MM.1S (cell line): ENCODE results near the gene SPEF1.

Source experiments
- DNase-seq: peaks from one replicate; pipeline ENCODE4 v3.0.0-alpha.2; 2015
- H2AFZ ChIP-seq: fragments of 300-600 bp; sonication (generic); 2 replicates; pipeline ENCODE4 v1.6.0; 2016; ENCODE audit warnings: antibody characterized with exemption, low read length
- H3F3A ChIP-seq: fragments of 300-600 bp; sonication (generic); 2 replicates; pipeline ENCODE4 v1.6.1; 2016; ENCODE audit warnings: mild to moderate bottlenecking, antibody characterized with exemption, low read length, moderate library complexity, mixed read lengths; ENCODE audit not compliant: insufficient read depth
- H3K27ac ChIP-seq: fragments of 300-600 bp; sonication (generic); 2 replicates; pipeline ENCODE4 v1.5.1; 2016; ENCODE audit warnings: mild to moderate bottlenecking, low read length
- H3K27me3 ChIP-seq: fragments of 300-600 bp; sonication (generic); replicated peaks from 2 replicates; pipeline ENCODE4 v1.6.0; 2016; ENCODE audit warnings: low read length; ENCODE audit not compliant: insufficient read depth
- H3K36me3 ChIP-seq: fragments of 300-600 bp; sonication (generic); replicated peaks from 2 replicates; pipeline ENCODE4 v1.6.1; 2016; ENCODE audit warnings: mild to moderate bottlenecking, low read length, mixed read lengths; ENCODE audit not compliant: insufficient read depth
- H3K4me1 ChIP-seq: fragments of 300-600 bp; sonication (generic); 2 replicates; pipeline ENCODE4 v1.6.1; 2016; ENCODE audit warnings: low read length, mixed read lengths
- H3K4me2 ChIP-seq: fragments of 300-600 bp; sonication (generic); 2 replicates; pipeline ENCODE4 v1.6.0; 2016; ENCODE audit warnings: low read depth, low read length
- H3K4me3 ChIP-seq: fragments of 300-600 bp; sonication (generic); 2 replicates; pipeline ENCODE4 v1.5.1; 2016; ENCODE audit warnings: low read length, mixed read lengths
- H3K79me2 ChIP-seq: fragments of 300-600 bp; sonication (generic); 2 replicates; pipeline ENCODE4 v1.6.1; 2016; ENCODE audit warnings: mixed run types, low read length, mixed read lengths
- H3K9ac ChIP-seq: fragments of 300-600 bp; sonication (generic); 2 replicates; pipeline ENCODE4 v1.6.1; 2016; ENCODE audit warnings: low read length, mixed read lengths
- H3K9me2 ChIP-seq: fragments of 300-600 bp; sonication (generic); replicated peaks from 2 replicates; pipeline ENCODE4 v1.6.1; 2016; ENCODE audit warnings: mild to moderate bottlenecking, low read length, mixed read lengths; ENCODE audit not compliant: insufficient read depth
- H3K9me3 ChIP-seq: fragments of 300-600 bp; sonication (generic); replicated peaks from 2 replicates; pipeline ENCODE4 v1.6.1; 2016; ENCODE audit warnings: mild to moderate bottlenecking, low read length, mixed read lengths; ENCODE audit not compliant: insufficient read depth
- H4K20me1 ChIP-seq: fragments of 300-600 bp; sonication (generic); 2 replicates; pipeline ENCODE4 v1.6.1; 2016; ENCODE audit warnings: mild to moderate bottlenecking, low read length, moderate library complexity, mixed read lengths; ENCODE audit not compliant: insufficient read depth
- EZH2 ChIP-seq: fragments of 300-600 bp; sonication (generic); optimal IDR thresholded peaks from 2 replicates; pipeline ENCODE3; 2017; ENCODE audit warnings: low read depth, mild to moderate bottlenecking, antibody characterized with exemption, low read length, mixed read lengths
- EZH2phosphoT487 ChIP-seq: fragments of 300-600 bp; sonication (generic); IDR thresholded peaks from 2 replicates; pipeline ENCODE4 v1.6.1; 2018; ENCODE audit warnings: antibody characterized with exemption, low read length
- TF ChIP-seq, protein P1 (sequence below): fragments of 300-600 bp; sonication (generic); IDR thresholded peaks from 2 replicates; pipeline ENCODE4 v1.5.1; 2016; ENCODE audit warnings: antibody characterized with exemption, low read length, mixed read lengths

Gene SPEF1

DNA sequence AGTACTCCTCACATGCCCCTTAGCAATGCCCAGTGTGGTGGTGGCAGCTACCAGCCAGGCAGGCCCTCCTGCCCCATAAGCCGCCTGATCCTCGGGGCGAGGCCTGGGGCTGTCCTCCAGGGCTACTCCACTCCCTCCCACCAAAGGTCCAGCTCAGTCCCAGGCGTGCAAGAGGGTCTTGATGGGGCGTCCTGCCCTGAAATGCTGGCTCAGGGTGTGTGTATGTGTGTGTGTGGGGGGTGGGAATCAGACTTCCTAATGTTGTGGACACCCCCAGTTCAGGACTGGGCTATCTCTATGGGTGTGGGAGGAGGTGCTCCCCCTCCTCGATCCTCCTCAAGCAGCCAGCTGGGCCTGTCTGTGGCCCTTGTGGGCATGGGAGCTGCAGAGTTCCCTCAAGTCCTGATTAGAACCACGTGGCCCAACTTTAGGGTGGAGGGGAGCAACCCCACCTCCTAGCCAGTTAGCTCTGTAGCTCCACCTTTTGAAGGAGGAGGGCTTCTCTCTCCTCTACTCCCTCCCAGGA is 41.3 kb downstream of the SPEF1 start:
- Histone ChIP-seq H4K20me1 (no peaks in the 10 kb centered on the region), H3K4me2 (no peak overlapping the region), H3K9ac (no peak overlapping the region), H3K36me3 (no peaks in the 10 kb centered on the region), H3K79me2 (no peaks in the 10 kb centered on the region), H3K27ac (no peak overlapping the region), H2AFZ (no peak overlapping the region), H3K4me3 (no peak overlapping the region), H3K9me2 (no peaks in the 10 kb centered on the region), H3K27me3 (no peaks in the 10 kb centered on the region), H3K9me3 (no peaks in the 10 kb centered on the region), H3K4me1 (no peaks in the 10 kb centered on the region), H3F3A (no peaks in the 10 kb centered on the region)
- TF ChIP-seq EZH2 (no peak), EZH2phosphoT487 (no peak)
- TF ChIP-seq, protein P1, sequence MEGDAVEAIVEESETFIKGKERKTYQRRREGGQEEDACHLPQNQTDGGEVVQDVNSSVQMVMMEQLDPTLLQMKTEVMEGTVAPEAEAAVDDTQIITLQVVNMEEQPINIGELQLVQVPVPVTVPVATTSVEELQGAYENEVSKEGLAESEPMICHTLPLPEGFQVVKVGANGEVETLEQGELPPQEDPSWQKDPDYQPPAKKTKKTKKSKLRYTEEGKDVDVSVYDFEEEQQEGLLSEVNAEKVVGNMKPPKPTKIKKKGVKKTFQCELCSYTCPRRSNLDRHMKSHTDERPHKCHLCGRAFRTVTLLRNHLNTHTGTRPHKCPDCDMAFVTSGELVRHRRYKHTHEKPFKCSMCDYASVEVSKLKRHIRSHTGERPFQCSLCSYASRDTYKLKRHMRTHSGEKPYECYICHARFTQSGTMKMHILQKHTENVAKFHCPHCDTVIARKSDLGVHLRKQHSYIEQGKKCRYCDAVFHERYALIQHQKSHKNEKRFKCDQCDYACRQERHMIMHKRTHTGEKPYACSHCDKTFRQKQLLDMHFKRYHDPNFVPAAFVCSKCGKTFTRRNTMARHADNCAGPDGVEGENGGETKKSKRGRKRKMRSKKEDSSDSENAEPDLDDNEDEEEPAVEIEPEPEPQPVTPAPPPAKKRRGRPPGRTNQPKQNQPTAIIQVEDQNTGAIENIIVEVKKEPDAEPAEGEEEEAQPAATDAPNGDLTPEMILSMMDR = no peak
- no peak for DNase-seq

DNA sequence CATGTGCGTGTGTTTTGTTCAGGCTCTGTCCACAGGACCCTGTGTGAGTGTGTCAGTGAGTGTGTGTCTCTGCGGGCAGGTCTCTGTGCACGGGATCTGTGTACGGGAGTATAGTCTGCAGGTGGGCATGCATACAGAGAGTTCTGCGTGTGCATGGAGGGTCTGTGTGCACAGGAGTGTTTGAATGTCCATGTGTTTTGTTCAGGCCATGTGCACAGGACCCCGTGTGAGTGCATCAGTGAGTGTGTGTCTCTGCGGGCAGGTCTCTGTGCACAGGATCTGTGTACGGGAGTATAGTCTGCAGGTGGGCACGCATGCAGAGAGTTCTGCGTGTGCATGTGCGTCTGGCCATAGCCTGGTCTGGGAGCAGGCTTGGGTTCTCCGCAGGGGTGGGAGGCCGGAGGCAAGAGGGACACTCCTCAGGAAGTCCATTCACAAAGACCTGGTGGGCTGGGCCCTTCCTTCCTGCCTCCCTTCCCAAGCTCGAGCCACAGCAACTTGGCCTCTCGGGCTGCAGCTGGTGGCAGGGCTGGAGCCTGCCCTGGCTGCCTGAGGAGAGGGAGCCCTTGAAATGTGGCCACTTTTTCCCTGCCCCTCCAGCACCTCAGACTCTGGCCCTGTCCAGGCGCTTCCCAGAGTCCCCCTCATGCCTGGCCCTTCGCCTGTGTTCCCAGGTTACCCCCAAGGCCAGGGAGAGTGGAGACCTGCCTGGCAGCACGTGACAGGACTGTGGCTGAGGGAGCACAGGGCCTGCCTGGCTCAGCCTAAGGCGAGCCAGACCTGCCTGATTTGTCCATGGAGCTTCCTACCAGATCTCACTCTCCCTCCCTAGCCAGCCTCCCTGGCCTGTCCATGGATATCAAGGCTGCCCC is 42.0 kb downstream of the SPEF1 start:
- H3K79me2 ChIP-seq = no peaks in the 10 kb centered on the region
- H3K27ac ChIP-seq = no peak overlapping the region
- H3K27me3 ChIP-seq = no peaks in the 10 kb centered on the region
- H2AFZ ChIP-seq = no peak overlapping the region
- H4K20me1 ChIP-seq = no peaks in the 10 kb centered on the region
- H3K9ac ChIP-seq = no peak overlapping the region
- no peak overlapping the region for H3K4me2 ChIP-seq
- H3K4me3 ChIP-seq = no peak overlapping the region
- H3K4me1 ChIP-seq = no peaks in the 10 kb centered on the region
- no peaks in the 10 kb centered on the region for H3K9me2 ChIP-seq
- H3K9me3 ChIP-seq = no peaks in the 10 kb centered on the region
- no peaks in the 10 kb centered on the region for H3K36me3 ChIP-seq
- no peaks in the 10 kb centered on the region for H3F3A ChIP-seq
- TF ChIP-seq EZH2 (no peak), EZH2phosphoT487 (no peak)
- TF ChIP-seq, protein P1 = no peak
- no peak for DNase-seq

DNA sequence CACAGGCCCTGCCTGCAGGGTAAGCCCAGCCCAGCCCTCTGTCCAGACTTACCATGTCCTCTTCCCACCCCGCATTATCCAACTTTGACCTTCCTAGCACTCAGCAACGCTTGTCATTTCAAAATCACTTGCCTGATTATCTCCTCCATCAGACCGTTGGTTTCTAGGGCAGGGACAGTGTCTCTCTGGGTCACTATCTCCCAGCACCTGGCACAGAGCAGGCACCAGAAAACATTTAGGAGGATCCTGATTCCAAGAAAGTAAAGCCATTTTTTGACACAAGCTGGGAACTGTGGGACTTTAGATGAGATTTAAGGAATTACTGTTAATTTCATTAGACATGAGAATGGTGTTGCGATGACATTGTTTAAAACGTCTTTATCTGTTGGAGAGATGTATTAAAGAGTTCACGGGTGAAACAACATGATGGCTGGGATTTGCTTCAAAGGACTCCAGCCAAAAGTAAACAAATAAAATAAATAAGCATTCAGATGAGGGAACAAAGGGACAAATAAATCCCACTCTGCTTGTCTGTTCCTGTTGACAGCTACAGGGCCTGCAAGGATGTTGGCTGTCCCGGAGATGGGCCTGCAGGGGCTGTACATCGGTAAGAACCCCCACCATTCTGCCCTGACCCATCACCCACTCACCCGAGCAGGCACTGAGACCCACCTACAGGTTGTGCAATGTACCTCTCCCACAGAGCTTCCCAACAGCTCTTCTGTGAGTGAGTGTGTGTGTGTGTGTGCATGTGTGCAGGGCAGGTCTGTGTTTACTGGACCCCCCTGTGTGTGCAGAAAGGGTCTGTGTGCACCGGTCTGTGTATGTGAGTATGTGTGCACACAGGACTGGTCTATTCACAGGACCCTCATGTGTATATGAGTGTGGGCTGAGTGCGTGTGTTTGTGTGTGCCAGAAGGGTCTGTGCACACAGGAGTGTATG is 42.9 kb downstream of the SPEF1 start:
- Histone ChIP-seq H3K9ac (no peak overlapping the region), H3K27me3 (peaks cover 1% of the 10 kb centered on the region; the same call in 1 of the 2 replicates), H2AFZ (no peak overlapping the region), H3F3A (no peaks in the 10 kb centered on the region), H3K36me3 (no peaks in the 10 kb centered on the region), H3K4me1 (no peaks in the 10 kb centered on the region), H3K9me2 (no peaks in the 10 kb centered on the region), H3K27ac (no peak overlapping the region), H3K9me3 (no peaks in the 10 kb centered on the region), H3K4me2 (no peak overlapping the region), H3K4me3 (no peak overlapping the region), H4K20me1 (no peaks in the 10 kb centered on the region), H3K79me2 (no peaks in the 10 kb centered on the region)
- no peak for DNase-seq
- TF ChIP-seq EZH2phosphoT487 = no peak
- no peak for TF ChIP-seq EZH2
- TF ChIP-seq, protein P1 = no peak
